Adipocyte (in vitro differentiated cells): ENCODE measurements around the gene CCL28.
"Not testable (repeated sequence)": the region's sequence is repeated elsewhere in the genome, so short reads cannot be mapped to it uniquely, and the experiment has no call there.

ENCODE experiments used
- DNase-seq: peaks from one replicate; pipeline ENCODE4 v3.0.0-alpha.2; 2015; ENCODE audit warnings: low read depth
- H3K27me3 ChIP-seq: replicated peaks from 2 replicates; pipeline ENCODE4 v1.7.0; 2013; ENCODE audit warnings: mild to moderate bottlenecking, low read length, moderate library complexity; ENCODE audit not compliant: control insufficient read depth, insufficient read depth
- H3K36me3 ChIP-seq: 2 replicates; pipeline ENCODE4 v1.7.0; 2013; ENCODE audit warnings: low read length, mild to moderate bottlenecking, moderate library complexity; ENCODE audit not compliant: control insufficient read depth, insufficient read depth, severe bottlenecking
- H3K4me1 ChIP-seq: 2 replicates; pipeline ENCODE4 v1.7.0; 2013; ENCODE audit warnings: mild to moderate bottlenecking, low read length, moderate library complexity; ENCODE audit not compliant: control insufficient read depth, insufficient read depth
- H3K4me3 ChIP-seq: 2 replicates; pipeline ENCODE4 v1.7.0; 2013; ENCODE audit warnings: mild to moderate bottlenecking, low read length, moderate library complexity
- H3K9ac ChIP-seq: 2 replicates; pipeline ENCODE4 v1.7.0; 2013; ENCODE audit warnings: mild to moderate bottlenecking, low read length, moderate library complexity
- H3K9me3 ChIP-seq: 2 replicates; pipeline ENCODE4 v1.7.0; 2013; ENCODE audit warnings: mild to moderate bottlenecking, low read length, moderate library complexity; ENCODE audit not compliant: control insufficient read depth

CCL28 gene

DNA sequence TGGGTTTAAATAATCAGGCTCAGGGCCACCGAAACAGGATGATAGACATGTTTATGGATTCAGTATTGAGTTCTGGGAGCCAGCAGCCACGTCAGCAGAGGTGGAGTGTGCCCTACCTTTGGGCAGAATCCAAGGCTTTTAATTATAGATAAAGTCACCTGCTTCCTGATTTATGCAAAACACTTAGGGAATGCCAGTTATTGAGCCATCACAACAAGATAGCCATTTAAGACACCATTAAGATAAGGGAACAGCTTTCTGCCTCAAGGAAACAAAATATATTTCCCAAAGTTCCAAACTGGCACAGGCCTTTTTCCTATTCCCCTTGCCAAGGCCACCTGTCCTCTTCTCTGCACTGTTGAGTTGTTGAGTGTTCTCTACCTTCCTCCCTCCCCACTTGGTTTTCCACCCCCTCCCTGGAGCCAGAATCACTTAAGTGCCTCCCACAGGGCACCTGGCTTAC is 2.4 kb downstream of the CCL28 start:
- H3K4me3 ChIP-seq, result no peak overlapping the region
- no peaks in the 10 kb centered on the region for H3K27me3 ChIP-seq
- no peaks in the 10 kb centered on the region for H3K36me3 ChIP-seq
- no peak overlapping the region for H3K9ac ChIP-seq
- H3K9me3 ChIP-seq, result no peaks in the 10 kb centered on the region
- no peak for DNase-seq
- no peaks in the 10 kb centered on the region for H3K4me1 ChIP-seq

DNA sequence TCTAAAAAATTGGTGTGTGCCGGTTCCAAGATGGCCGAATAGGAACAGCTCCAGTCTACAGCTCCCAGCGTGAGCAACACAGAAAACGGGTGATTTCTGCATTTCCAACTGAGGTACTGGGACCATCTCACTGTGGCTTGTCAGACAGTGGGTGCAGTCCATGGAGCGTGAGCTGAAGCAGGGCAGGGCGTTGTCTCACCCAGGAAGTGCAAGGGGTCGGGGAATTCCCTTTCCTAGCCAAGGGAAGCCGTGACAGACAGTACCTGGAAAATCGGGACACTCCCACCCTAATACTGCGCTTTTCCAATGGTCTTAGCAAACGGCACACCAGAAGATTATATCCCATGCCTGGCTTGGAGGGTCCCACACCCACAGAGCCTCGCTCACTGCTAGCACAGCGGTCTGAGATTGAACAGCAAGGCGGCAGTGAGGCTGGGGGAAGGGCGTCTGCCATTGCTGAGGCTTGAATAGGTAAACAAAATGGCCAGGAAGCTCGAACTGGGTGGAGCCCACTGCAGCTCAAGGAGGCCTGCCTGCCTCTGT is 9.6 kb downstream of the CCL28 start:
- not testable (repeated sequence) for H3K4me1 ChIP-seq, H3K27me3 ChIP-seq, H3K4me3 ChIP-seq, H3K9me3 ChIP-seq, H3K9ac ChIP-seq, DNase-seq, H3K36me3 ChIP-seq

DNA sequence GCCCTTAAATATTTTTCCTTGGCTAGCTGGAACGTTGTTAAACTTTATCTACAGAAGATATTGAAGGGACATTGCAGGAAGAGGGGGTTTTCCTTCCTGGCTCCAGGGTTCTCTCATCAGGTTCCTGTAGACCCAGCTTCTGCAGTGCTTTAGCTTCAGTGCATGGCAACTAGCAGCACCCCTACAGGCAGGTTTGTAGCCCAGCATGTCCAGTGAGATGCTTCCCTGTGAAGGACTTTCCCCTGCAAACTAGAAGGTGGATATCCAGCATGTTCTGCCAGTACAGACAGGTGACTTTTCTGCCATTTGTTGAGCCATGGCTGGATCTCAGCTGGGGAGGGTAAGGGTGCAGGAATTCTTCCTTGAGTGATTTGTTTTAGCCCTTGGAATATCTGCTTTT is 10.4 kb downstream of the CCL28 start:
- H3K9ac ChIP-seq, result no peak overlapping the region
- H3K27me3 ChIP-seq, result no peaks in the 10 kb centered on the region
- H3K36me3 ChIP-seq, result no peaks in the 10 kb centered on the region
- H3K4me1 ChIP-seq, result no peaks in the 10 kb centered on the region
- DNase-seq, result no peak
- no peak overlapping the region for H3K4me3 ChIP-seq
- no peaks in the 10 kb centered on the region for H3K9me3 ChIP-seq

DNA sequence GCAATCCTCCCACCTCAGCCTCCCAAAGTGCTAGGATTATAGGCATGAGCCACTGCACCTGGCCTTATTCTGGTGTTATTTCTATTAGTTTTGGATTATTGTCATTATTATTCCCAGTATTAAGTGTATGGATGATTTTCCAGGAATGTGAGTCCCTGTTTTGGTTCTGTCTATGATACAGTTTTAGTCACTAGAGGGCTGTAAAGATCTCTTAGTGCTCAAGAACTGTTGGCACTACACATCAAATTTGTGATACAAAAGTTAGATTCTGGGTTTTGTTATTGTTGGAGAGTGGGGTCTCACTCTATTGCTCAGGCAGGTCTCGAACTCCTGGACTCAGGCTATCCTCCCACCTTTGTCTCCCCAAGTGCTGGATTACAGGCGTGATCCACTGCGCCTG is 12.1 kb downstream of the CCL28 start:
- H3K9me3 ChIP-seq, result no peaks in the 10 kb centered on the region
- no peak overlapping the region for H3K9ac ChIP-seq
- DNase-seq, result peak; percentile 55
- H3K4me3 ChIP-seq, result no peak overlapping the region
- H3K36me3 ChIP-seq, result no peaks in the 10 kb centered on the region
- H3K27me3 ChIP-seq, result no peaks in the 10 kb centered on the region
- H3K4me1 ChIP-seq, result no peaks in the 10 kb centered on the region

DNA sequence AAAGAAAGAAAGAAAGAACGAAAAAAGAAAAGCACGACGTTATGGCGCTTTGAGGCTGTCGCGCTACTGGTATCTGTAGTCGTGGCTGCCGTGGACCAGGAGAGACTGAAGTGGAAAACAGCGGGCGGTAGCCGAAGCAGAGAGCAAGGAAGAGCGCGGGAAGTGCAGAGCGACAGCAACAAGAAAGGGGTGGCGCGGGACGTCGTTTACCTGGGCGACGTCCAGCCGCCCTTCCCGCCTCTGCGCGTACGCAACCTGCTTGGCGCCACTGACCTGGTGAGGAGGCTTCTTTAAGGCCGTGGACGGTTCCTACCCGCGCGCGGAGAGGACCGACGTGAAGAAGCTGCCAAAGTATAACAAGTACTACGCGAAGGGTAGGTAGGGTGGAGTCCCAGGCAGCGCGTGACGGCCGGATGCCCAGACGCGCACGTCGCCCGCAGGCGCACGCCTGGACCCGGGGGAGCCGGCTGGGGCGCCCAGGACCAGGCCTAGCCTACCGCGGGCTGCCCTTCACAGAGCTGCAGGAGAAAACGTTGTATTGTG is 15.4 kb downstream of the CCL28 start:
- DNase-seq, result no peak
- H3K36me3 ChIP-seq, result no peaks in the 10 kb centered on the region
- no peaks in the 10 kb centered on the region for H3K9me3 ChIP-seq
- H3K4me3 ChIP-seq, result peak overlapping the region; percentile 90
- H3K4me1 ChIP-seq, result no peaks in the 10 kb centered on the region
- no peaks in the 10 kb centered on the region for H3K27me3 ChIP-seq
- H3K9ac ChIP-seq, result peak overlapping the region; percentile 80

DNA sequence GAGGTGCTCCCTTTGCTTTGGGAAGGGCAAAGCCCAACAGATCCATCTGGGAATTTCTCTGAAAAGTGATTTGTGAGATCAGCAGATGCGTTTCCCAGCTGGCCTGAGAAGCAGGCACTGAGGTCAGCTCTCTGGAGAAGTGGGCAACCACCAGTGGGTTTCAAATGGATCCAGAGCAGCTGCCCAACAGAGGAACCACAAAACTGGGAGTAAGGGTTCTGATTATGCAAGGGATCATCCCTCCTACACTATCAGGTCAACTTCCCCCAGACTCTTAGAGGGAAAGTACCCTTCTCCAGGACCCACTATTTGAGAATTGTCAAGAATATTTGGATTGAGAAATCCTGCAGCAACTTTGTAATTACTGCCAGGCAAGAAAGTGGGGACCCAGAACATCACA is 21.7 kb downstream of the CCL28 start:
- DNase-seq, result no peak
- no peak overlapping the region for H3K9ac ChIP-seq
- no peaks in the 10 kb centered on the region for H3K27me3 ChIP-seq
- H3K4me1 ChIP-seq, result no peaks in the 10 kb centered on the region
- no peaks in the 10 kb centered on the region for H3K9me3 ChIP-seq
- H3K4me3 ChIP-seq, result no peak overlapping the region
- H3K36me3 ChIP-seq, result no peaks in the 10 kb centered on the region

DNA sequence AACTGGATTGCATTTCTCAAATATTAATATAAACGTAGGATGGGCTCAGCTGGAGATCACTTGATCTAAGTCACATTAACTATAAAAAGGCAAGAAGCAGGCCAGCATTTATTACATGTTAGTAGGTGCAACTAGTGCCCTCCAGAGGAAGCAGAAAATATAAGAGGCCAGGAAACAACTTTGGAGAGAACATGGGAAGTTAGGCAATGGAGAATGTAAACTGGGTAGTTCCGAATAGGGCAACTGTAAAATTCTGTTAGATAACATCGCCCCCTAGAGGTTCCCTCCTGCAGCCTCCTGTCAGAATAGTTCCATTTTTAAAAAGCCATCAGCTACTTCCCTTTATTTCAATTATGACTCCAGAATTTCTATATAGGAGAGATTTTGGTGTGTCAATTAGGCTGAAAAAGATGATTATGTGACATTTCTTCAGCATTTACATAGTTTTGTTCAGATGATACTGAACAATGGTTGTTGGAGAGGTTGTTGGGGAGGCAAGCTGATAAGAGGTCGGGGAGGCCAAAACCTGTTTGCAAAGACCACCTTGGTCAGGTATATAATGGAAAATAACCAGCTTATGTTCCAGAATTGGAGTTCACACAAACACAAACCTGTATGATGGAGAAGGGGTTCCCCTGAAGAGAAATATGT is 22.4 kb downstream of the CCL28 start:
- no peaks in the 10 kb centered on the region for H3K9me3 ChIP-seq
- H3K4me1 ChIP-seq, result no peaks in the 10 kb centered on the region
- peak; percentile 96 for DNase-seq
- H3K27me3 ChIP-seq, result no peaks in the 10 kb centered on the region
- no peak overlapping the region for H3K9ac ChIP-seq
- no peaks in the 10 kb centered on the region for H3K36me3 ChIP-seq
- no peak overlapping the region for H3K4me3 ChIP-seq

DNA sequence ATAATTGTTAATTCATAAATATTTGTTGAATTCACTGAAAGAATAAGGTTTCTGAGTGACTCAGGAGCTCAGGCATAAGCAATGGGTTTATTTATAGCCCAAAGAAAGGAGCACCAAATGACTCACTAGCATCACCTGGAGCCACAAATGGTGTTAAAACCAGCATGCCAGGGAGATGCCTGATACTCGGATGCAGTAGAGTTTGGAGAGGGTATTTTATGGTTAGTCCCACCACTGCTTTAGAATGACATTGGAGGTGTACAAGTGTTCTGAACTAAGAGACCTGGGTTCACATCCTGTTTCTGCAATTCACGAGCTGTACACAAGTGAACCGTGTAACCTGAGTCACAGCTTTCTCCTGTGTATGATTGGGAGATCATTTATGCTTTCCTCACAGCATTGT is 25.2 kb downstream of the CCL28 start:
- no peak overlapping the region for H3K4me3 ChIP-seq

DNA sequence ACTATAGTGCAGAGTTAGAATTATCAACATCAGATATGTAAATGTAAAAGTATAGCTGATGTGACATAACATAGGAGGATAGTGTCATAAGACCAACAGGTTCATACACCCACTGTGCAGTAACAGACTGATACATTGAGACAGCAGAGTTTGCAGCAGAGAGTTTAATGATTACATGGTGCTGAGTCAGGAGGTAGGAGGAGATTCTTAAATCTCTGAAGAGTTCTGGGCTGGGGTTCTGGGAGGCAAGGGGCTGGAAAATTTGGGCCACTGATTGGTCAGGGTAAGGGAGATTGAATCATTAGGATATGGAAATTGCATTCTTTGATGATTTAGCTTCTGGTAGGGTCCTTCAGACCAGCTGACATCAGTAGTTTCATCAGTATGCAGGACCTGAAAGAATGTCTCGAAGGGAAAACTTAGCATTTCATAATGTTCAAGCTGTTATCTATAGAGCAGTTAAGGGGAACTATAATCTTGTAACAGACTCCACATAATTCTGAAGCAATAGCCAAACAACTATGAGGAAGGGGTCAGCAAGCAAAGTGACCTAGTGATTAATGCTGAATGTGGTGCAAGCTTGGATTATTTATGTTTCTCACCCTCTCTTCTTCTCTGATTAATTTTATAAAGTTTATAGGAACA is 35.6 kb downstream of the CCL28 start:
- Histone ChIP-seq H3K4me1 (no peaks in the 10 kb centered on the region), H3K9ac (no peak overlapping the region), H3K4me3 (no peak overlapping the region), H3K9me3 (no peaks in the 10 kb centered on the region), H3K27me3 (no peaks in the 10 kb centered on the region), H3K36me3 (no peaks in the 10 kb centered on the region)
- DNase-seq, result no peak

More for the DNA sequence above, 25.2 kb downstream of the CCL28 start:
- H3K36me3 ChIP-seq, result no peaks in the 10 kb centered on the region
- H3K4me1 ChIP-seq, result no peaks in the 10 kb centered on the region
- no peak overlapping the region for H3K9ac ChIP-seq
- no peaks in the 10 kb centered on the region for H3K27me3 ChIP-seq
- no peak for DNase-seq
- no peaks in the 10 kb centered on the region for H3K9me3 ChIP-seq

DNA sequence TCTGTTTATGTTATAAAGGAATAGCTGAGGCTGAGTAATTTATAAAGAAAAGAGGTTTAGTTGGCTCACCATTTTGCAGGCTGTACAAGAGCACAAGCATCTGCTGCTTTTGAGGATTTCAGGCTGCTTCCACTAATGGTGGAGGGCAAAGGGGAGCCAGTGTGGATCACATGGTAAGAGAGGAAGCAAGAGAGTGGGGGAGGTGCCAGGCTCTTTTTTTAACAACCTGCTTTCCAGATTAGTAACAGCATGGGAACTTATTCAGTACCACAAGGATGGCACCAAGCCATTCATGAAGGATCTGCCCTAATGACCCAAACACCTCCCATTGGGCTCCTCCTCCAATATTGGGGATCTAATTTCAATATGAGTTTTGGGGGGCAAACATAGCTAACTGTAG is 40.4 kb downstream of the CCL28 start:
- no peak for DNase-seq
- Histone ChIP-seq H3K9ac (no peak overlapping the region), H3K9me3 (no peaks in the 10 kb centered on the region), H3K4me1 (peaks cover 8% of the 10 kb centered on the region), H3K27me3 (no peaks in the 10 kb centered on the region), H3K4me3 (no peak overlapping the region), H3K36me3 (no peaks in the 10 kb centered on the region)

DNA sequence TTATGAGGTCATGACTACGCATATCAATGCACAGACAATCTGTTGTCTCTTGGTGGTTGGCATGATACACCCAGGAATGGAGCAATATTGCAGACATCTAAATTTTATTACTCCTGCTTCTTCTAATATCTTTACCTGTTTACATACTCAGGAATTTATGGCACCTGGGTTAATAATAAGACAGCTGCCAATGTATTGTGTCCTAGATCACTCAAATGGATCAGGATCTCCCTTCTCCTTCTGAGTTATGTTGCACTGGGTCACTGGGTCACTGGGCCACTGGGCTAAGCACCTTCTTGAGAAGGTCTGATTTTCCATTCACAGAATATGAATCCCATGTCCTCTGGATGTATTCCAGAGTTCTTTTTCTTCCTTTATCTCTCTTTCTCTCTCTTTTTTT is 41.8 kb downstream of the CCL28 start:
- Histone ChIP-seq H3K4me3 (no peak overlapping the region), H3K9ac (no peak overlapping the region), H3K4me1 (peaks cover 8% of the 10 kb centered on the region), H3K36me3 (no peaks in the 10 kb centered on the region), H3K27me3 (no peaks in the 10 kb centered on the region), H3K9me3 (no peaks in the 10 kb centered on the region)
- no peak for DNase-seq
